ENCODE measurements around the gene SCAF8. TPM values are rescaled to one million over a fixed set of nuclear protein-coding genes. Genes with fewer than 3 reads are reported as not detected.

SCAF8 gene
- total and polyA plus RNA-seq, 2 experiments from 2014 or later: 12.0 to 38.5 TPM

GRCh38 chr6:154689493-154690255 is 43.5 kb upstream of the SCAF8 start:
- TF ChIP-seq CTCF (IDR thresholded peaks at IDR 0.05; ENCODE audit: poor library complexity) (no peak), EZH2phosphoT487 (IDR thresholded peaks at IDR 0.05; ENCODE audit: low read depth, severe bottlenecking, unreplicated experiment) (no peak), EZH2 (IDR thresholded peaks at IDR 0.05; ENCODE audit: borderline replicate concordance) (no peak)
- Histone ChIP-seq H4K20me1 (ENCODE audit: insufficient read depth, poor library complexity, severe bottlenecking) (no peaks in the 10 kb centered on the region), H3K9me2 (replicated peaks; ENCODE audit: insufficient read depth) (no peaks in the 10 kb centered on the region), H2AFZ (no peak overlapping the region), H3K9me3 (ENCODE audit: low read depth) (no peaks in the 10 kb centered on the region), H3K27me3 (no peaks in the 10 kb centered on the region), H3K79me2 (no peaks in the 10 kb centered on the region), H3K27ac (no peak overlapping the region), H3K4me1 (ENCODE audit: insufficient read depth) (no peaks in the 10 kb centered on the region), H3K4me3 (no peak overlapping the region), H3K36me3 (replicated peaks; ENCODE audit: insufficient read depth, low read depth) (no peaks in the 10 kb centered on the region), H3K4me2 (no peak overlapping the region)
- WGBS (ENCODE audit: low lambda C conversion rate, missing lambda C conversion rate): 81% methylated on average over 5 of the region's 5 CpGs
- no peak for DNase-seq (ENCODE audit: low spot score)

GRCh38 chr6:154690857-154691256 is 42.4 kb upstream of the SCAF8 start:
- WGBS (ENCODE audit: low lambda C conversion rate, missing lambda C conversion rate): 89% methylated on average over 4 of the region's 4 CpGs
- H3K79me2 ChIP-seq: no peaks in the 10 kb centered on the region
- no peak overlapping the region for H3K4me2 ChIP-seq
- no peak overlapping the region for H3K4me3 ChIP-seq
- DNase-seq (ENCODE audit: low spot score): no peak
- no peak overlapping the region for H3K27ac ChIP-seq
- no peaks in the 10 kb centered on the region for H4K20me1 ChIP-seq (ENCODE audit: insufficient read depth, poor library complexity, severe bottlenecking)
- H3K9me2 ChIP-seq (replicated peaks; ENCODE audit: insufficient read depth): no peaks in the 10 kb centered on the region
- TF ChIP-seq EZH2 (IDR thresholded peaks at IDR 0.05; ENCODE audit: borderline replicate concordance) (no peak), EZH2phosphoT487 (IDR thresholded peaks at IDR 0.05; ENCODE audit: low read depth, severe bottlenecking, unreplicated experiment) (no peak), CTCF (IDR thresholded peaks at IDR 0.05; ENCODE audit: poor library complexity) (no peak)
- no peaks in the 10 kb centered on the region for H3K36me3 ChIP-seq (replicated peaks; ENCODE audit: insufficient read depth, low read depth)
- no peaks in the 10 kb centered on the region for H3K4me1 ChIP-seq (ENCODE audit: insufficient read depth)
- H3K27me3 ChIP-seq: no peaks in the 10 kb centered on the region
- H3K9me3 ChIP-seq (ENCODE audit: low read depth): no peaks in the 10 kb centered on the region
- no peak overlapping the region for H2AFZ ChIP-seq

- TF ChIP-seq CTCF (IDR thresholded peaks at IDR 0.05; ENCODE audit: poor library complexity) (no peak), EZH2phosphoT487 (IDR thresholded peaks at IDR 0.05; ENCODE audit: low read depth, severe bottlenecking, unreplicated experiment) (no peak), EZH2 (IDR thresholded peaks at IDR 0.05; ENCODE audit: borderline replicate concordance) (no peak)
- Histone ChIP-seq H3K79me2 (no peaks in the 10 kb centered on the region), H3K27ac (no peak overlapping the region), H3K9me2 (replicated peaks; ENCODE audit: insufficient read depth) (no peaks in the 10 kb centered on the region), H4K20me1 (ENCODE audit: insufficient read depth, poor library complexity, severe bottlenecking) (no peaks in the 10 kb centered on the region), H3K4me2 (no peak overlapping the region), H3K4me3 (no peak overlapping the region), H2AFZ (no peak overlapping the region), H3K27me3 (no peaks in the 10 kb centered on the region), H3K36me3 (replicated peaks; ENCODE audit: insufficient read depth, low read depth) (no peaks in the 10 kb centered on the region), H3K9me3 (ENCODE audit: low read depth) (no peaks in the 10 kb centered on the region), H3K4me1 (ENCODE audit: insufficient read depth) (no peaks in the 10 kb centered on the region)
- no peak for DNase-seq (ENCODE audit: low spot score)
- 91% methylated on average over 1 of the region's 1 CpG for WGBS (ENCODE audit: low lambda C conversion rate, missing lambda C conversion rate)
These were observed 36.6 kb upstream of the SCAF8 start for GRCh38 chr6:154696661-154697060.

All from hepatocyte (in vitro differentiated cells).